ENCODE results near the gene TTF2. TPM values are rescaled to one million over a fixed set of nuclear protein-coding genes. Genes with fewer than 3 reads are reported as not detected.

TTF2 gene
- total RNA-seq, 3 donors from 2014 or later: 21.5 to 35.4 (median 30.2) TPM

DNA sequence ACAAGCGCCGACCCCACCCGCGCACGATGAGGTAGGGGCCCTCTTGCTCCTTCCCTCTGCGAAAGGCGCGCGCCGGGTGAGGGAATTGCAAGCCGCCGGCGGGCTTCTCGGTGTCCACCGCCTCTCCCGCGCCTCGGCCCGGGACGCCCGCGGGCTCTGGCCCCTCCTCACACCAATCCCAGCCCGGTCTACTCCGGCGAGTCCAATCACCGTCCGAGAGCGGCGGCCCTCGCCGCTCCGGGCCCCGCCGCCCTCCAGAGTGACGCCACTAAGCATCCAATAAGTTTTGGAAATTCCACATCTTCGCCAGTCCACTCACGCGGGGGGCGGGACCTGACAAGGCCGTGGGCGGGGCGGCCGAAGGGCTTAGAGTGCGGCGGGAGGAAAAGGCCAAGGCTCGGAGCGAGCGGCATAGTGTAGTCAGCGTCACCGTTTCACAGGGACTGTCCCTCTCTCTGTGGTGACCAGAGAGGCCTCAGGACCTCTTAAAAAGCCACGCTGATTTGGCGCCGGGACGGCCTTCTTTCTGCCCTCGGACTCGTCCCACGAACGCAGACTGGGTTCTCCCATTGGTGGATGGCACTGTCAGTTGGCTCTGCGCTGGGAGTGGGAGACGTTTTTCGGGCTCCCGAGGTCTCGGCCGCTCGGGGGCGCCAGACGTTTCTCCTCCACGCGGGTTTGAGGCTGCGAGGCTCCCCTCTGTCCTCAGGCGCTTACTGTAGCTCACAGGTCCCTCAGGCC, 61.6 kb downstream of the TTF2 start, which contains the start of gene TRIM45:
TSS of gene TRIM45 (minus strand) at position 161 of the 741 bp plus-strand sequence. CDS start 548 bp downstream, outside the sequence.
- Histone ChIP-seq H3K4me1 (ENCODE audit: low read depth) (no peaks in the 10 kb centered on the region), H3K4me3 (peak within 1 kb of the TSS; percentile 36), H3K9me3 (no peaks in the 10 kb centered on the region), H3K36me3 (ENCODE audit: low read depth) (no peaks in the 10 kb centered on the region)
- TF ChIP-seq, protein P1, sequence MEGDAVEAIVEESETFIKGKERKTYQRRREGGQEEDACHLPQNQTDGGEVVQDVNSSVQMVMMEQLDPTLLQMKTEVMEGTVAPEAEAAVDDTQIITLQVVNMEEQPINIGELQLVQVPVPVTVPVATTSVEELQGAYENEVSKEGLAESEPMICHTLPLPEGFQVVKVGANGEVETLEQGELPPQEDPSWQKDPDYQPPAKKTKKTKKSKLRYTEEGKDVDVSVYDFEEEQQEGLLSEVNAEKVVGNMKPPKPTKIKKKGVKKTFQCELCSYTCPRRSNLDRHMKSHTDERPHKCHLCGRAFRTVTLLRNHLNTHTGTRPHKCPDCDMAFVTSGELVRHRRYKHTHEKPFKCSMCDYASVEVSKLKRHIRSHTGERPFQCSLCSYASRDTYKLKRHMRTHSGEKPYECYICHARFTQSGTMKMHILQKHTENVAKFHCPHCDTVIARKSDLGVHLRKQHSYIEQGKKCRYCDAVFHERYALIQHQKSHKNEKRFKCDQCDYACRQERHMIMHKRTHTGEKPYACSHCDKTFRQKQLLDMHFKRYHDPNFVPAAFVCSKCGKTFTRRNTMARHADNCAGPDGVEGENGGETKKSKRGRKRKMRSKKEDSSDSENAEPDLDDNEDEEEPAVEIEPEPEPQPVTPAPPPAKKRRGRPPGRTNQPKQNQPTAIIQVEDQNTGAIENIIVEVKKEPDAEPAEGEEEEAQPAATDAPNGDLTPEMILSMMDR (IDR thresholded peaks at IDR 0.05): peak; percentile 79
- ATAC-seq (peak; percentile 97), DNase-seq (peak; percentile 95 to 98 (median 97))
- intact Hi-C loops (cut with DNase I, micrococcal nuclease): loop anchor here in 1 of 2 donors (10.0 kb wide), 1 partner anchor 163 kb away; no protein-coding TSS in a partner anchor

DNA sequence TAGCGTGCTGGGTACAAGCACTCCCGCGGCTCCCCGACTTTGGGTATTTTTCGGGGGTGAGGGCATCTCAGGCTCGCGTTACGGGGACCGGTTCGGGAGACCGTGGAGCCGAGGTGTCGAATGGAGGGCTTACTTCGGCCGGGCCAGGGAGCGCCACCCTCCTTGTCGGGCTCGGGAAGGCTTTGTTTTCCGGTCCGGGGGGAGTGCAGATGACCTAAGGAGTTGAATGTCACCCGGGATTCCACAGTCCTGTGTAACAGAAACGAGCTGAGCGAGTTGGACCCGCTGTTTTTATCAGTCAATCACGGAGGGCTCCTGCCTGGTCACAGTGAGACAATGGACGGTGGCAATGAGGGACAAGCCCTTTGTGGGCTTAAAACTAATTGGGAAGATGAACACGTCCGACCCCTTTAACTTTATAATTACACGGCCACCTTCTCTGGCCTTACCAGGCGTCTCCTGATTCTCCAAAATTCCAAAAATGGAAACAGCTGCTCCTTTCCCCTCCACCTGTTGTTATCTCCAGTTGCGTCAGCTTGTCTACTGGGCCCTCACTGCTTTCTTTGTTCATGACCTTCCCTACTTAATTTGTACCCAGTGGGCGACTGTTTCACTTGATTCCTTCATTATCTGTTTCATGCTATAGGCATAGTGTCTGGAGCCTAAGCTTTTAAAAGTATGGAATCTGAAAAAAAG, 62.4 kb downstream of the TTF2 start:
- no peak for ATAC-seq

DNA sequence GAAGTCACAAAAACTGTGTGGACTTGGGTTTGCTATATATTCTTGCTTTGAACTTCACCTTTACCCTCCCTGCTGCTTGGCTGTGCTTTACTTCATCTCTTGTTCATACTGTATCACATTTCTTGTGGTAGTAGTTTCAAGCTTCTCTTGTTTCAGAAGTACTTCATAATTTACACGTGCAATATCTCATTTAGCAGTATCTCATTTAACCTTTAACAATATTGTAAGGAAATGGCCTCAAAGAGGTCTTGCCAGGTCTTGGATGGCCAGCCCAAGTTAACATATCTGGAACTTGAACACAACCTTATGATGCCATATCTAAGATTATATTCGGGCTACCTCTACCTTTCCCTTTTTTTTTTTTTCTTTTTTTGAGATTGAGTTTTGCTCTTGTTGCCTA, 63.1 kb downstream of the TTF2 start:
- intact Hi-C loops (cut with DNase I, micrococcal nuclease): loop anchor here in 1 of 2 donors (10.0 kb wide), 1 partner anchor 162 kb away; no protein-coding TSS in a partner anchor
- no peaks in the 10 kb centered on the region for H3K36me3 ChIP-seq (ENCODE audit: low read depth)
- no peaks in the 10 kb centered on the region for H3K4me1 ChIP-seq (ENCODE audit: low read depth)
- ATAC-seq (no peak), DNase-seq (no peak)
- H3K4me3 ChIP-seq: no peak overlapping the region
- TF ChIP-seq, protein P1 (IDR thresholded peaks at IDR 0.05): no peak
- no peaks in the 10 kb centered on the region for H3K9me3 ChIP-seq

More for the DNA sequence above, 62.4 kb downstream of the TTF2 start:
- Histone ChIP-seq H3K4me1 (ENCODE audit: low read depth) (no peaks in the 10 kb centered on the region), H3K4me3 (no peak overlapping the region), H3K9me3 (no peaks in the 10 kb centered on the region), H3K36me3 (ENCODE audit: low read depth) (no peaks in the 10 kb centered on the region)
- DNase-seq: no peak
- intact Hi-C loops (cut with DNase I, micrococcal nuclease): loop anchor here in 1 of 2 donors (10.0 kb wide), 1 partner anchor 162 kb away; no protein-coding TSS in a partner anchor
- TF ChIP-seq, protein P1 (IDR thresholded peaks at IDR 0.05): no peak

DNA sequence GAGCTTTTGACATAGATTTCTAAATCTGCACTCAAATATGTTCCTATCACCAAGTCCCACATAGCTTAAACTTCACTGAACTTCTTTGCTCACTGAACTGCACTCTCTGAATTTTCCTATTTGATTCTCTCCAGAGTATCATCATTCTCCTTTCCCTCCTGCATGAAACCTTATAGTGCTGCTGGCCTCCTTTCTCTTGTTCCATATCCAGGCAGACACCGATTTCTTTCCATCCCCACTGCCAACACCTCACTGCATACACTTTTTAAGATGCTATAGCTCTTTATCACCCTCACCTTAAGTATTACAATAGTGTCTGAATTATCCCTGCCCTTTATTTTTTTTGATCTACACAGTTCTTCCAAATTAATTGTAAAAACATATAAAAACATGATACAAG, 64.5 kb downstream of the TTF2 start:
- no peaks in the 10 kb centered on the region for H3K36me3 ChIP-seq (ENCODE audit: low read depth)
- H3K4me3 ChIP-seq: no peak overlapping the region
- H3K9me3 ChIP-seq: no peaks in the 10 kb centered on the region
- H3K4me1 ChIP-seq (ENCODE audit: low read depth): no peaks in the 10 kb centered on the region
- intact Hi-C loops (cut with DNase I, micrococcal nuclease): loop anchor here (5.0 to 10.0 kb wide), 2 partner anchors 57 to 160 kb away; no protein-coding TSS in a partner anchor
- TF ChIP-seq, protein P1 (IDR thresholded peaks at IDR 0.05): no peak
- DNase-seq (no peak), ATAC-seq (no peak)

DNA sequence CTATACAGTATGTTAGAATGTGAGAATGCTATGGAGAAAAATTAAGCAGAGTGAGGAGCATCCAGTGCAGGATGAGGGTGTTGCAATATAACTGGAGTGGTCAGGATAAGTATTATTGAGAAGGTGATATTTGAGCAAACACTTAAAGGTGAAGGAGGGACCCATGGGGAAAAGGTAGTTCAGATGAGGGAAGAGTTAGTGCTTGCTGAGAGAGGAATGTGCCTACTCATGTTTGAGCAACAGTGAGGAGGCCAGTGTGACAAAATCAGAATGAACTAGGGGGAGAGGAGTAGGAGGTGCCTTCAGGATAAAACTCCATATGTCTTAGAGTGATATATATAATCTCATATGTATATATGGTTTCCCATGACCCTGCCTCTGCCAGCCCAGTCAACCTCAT, 67.7 kb downstream of the TTF2 start:
- Histone ChIP-seq H3K36me3 (ENCODE audit: low read depth) (no peaks in the 10 kb centered on the region), H3K9me3 (no peaks in the 10 kb centered on the region), H3K4me3 (no peak overlapping the region), H3K4me1 (ENCODE audit: low read depth) (no peaks in the 10 kb centered on the region)
- ATAC-seq (no peak), DNase-seq (no peak)
- TF ChIP-seq, protein P1 (IDR thresholded peaks at IDR 0.05): no peak
- intact Hi-C loops (cut with DNase I, micrococcal nuclease): loop anchor here (5.0 to 10.0 kb wide), 2 partner anchors 60 to 157 kb away; no protein-coding TSS in a partner anchor

Measured in mucosa of descending colon (tissue), 3 donors.